HepG2 (cell line): ENCODE data around the gene NT5C3B. TPM values are rescaled to one million over a fixed set of nuclear protein-coding genes. Genes with fewer than 3 reads are reported as not detected.

ENCODE experiments used
- ATM ChIP-seq: fragments of 450-650 bp; IDR thresholded peaks from 2 replicates; pipeline ENCODE4 v1.7.1; 2017; ENCODE audit warnings: mild to moderate bottlenecking, borderline replicate concordance
- CBX5 ChIP-seq: sonication (generic); formaldehyde crosslinking; IDR thresholded peaks from 2 replicates; pipeline ENCODE4 v1.4.0; 2020; ENCODE audit warnings: missing genetic modification reagents, borderline replicate concordance
- CCAR2 ChIP-seq: fragments of 200-400 bp; formaldehyde crosslinking; optimal IDR thresholded peaks from 2 replicates; pipeline ENCODE3; 2018; ENCODE audit warnings: low read depth, mild to moderate bottlenecking, low read length, moderate library complexity
- DNMT1 ChIP-seq: sonication (generic); formaldehyde crosslinking; IDR thresholded peaks from 2 replicates; pipeline ENCODE4 v1.5.1; 2020; ENCODE audit warnings: mild to moderate bottlenecking, missing genetic modification reagents
- HMGA1 ChIP-seq: sonication (generic); formaldehyde crosslinking; conservative IDR thresholded peaks from 2 replicates; pipeline ENCODE4 v1.4.0; 2020; ENCODE audit warnings: missing genetic modification reagents
- HNRNPH1 ChIP-seq: fragments of 200-400 bp; formaldehyde crosslinking; optimal IDR thresholded peaks from 2 replicates; pipeline ENCODE3; 2017; ENCODE audit warnings: mild to moderate bottlenecking, low read depth, low read length
- HOXA5 ChIP-seq: sonication (generic); formaldehyde crosslinking; IDR thresholded peaks from 2 replicates; pipeline ENCODE4 v1.4.0; 2020; ENCODE audit warnings: missing genetic modification reagents
- MXD4 ChIP-seq: IDR thresholded peaks from 2 replicates; pipeline ENCODE4 v1.6.1; 2016; ENCODE audit warnings: mild to moderate bottlenecking, missing biosample characterization, missing genetic modification reagents
- NCOA1 ChIP-seq: sonication (generic); formaldehyde crosslinking; IDR thresholded peaks from 2 replicates; pipeline ENCODE4 v1.9.0; 2021; ENCODE audit warnings: missing genetic modification reagents
- NCOR1 ChIP-seq: fragments of 200-600 bp; sonication (generic); IDR thresholded peaks from 2 replicates; pipeline ENCODE4 v1.7.0; 2017; ENCODE audit warnings: antibody characterized with exemption, low read length, borderline replicate concordance
- PCBP2 ChIP-seq: fragments of 200-400 bp; formaldehyde crosslinking; optimal IDR thresholded peaks from 2 replicates; pipeline ENCODE3; 2018; ENCODE audit warnings: low read length, low read depth; ENCODE audit not compliant: poor library complexity, severe bottlenecking
- SUZ12 ChIP-seq: fragments of 150-350 bp; IDR thresholded peaks from 2 replicates; pipeline ENCODE4 v1.6.1; 2014; ENCODE audit warnings: low read depth, low read length
- TARDBP ChIP-seq: sonication (generic); formaldehyde crosslinking; IDR thresholded peaks from 2 replicates; pipeline ENCODE4 v1.8.0; 2022; ENCODE audit warnings: mild to moderate bottlenecking, missing genetic modification reagents
- THAP11 ChIP-seq: IDR thresholded peaks from 2 replicates; pipeline ENCODE4 v1.6.1; 2016; ENCODE audit warnings: missing biosample characterization, missing genetic modification reagents
- TOE1 ChIP-seq: sonication (generic); formaldehyde crosslinking; IDR thresholded peaks from 2 replicates; pipeline ENCODE4 v1.4.0; 2020; ENCODE audit warnings: mild to moderate bottlenecking, missing genetic modification reagents
- YY1 ChIP-seq: IDR thresholded peaks from 2 replicates; pipeline ENCODE4 v1.6.1; 2011; ENCODE audit warnings: low read length, low read depth, moderate library complexity, mild to moderate bottlenecking; ENCODE audit not compliant: insufficient read depth, insufficient replicate concordance
- ZFP62 ChIP-seq: sonication (generic); formaldehyde crosslinking; IDR thresholded peaks from 2 replicates; pipeline ENCODE4 v1.4.0; 2020; ENCODE audit warnings: missing genetic modification reagents
- ZNF547 ChIP-seq: sonication (generic); formaldehyde crosslinking; IDR thresholded peaks from 2 replicates; pipeline ENCODE4 v1.5.1; 2020; ENCODE audit warnings: mild to moderate bottlenecking, missing genetic modification reagents
- ZNF549 ChIP-seq: sonication (generic); formaldehyde crosslinking; IDR thresholded peaks from 2 replicates; pipeline ENCODE4 v1.5.0; 2020; ENCODE audit warnings: missing genetic modification reagents
- ZNF652 ChIP-seq: IDR thresholded peaks from 2 replicates; pipeline ENCODE4 v1.6.1; 2016; ENCODE audit warnings: low read depth, borderline replicate concordance
- ZNF660 ChIP-seq: sonication (generic); formaldehyde crosslinking; IDR thresholded peaks from 2 replicates; pipeline ENCODE4 v1.5.1; 2020; ENCODE audit warnings: mild to moderate bottlenecking, low read depth, missing genetic modification reagents, borderline replicate concordance
- ZNF816 ChIP-seq: sonication (generic); formaldehyde crosslinking; IDR thresholded peaks from 2 replicates; pipeline ENCODE4 v1.8.0; 2022; ENCODE audit warnings: missing genetic modification reagents, mild to moderate bottlenecking, borderline replicate concordance
- polyA plus RNA-seq, 8 experiments: library from polyadenylated mRNA; depleted of rRNA in 3 of 8; stranded (reverse) in 7 of 8; unstranded in 1 of 8; fragments of >200 nt; fragmentation: Illumina TruSeq in 4 of 8; extraction: Trizol in 4 of 8; gene quantifications; 2 replicates each; pipeline versions ENCODE4 v1.2.1 to v1.2.3, GENCODE V29; 2011 to 2016; ENCODE audit warnings: low read depth in 4 of 8, missing spikeins in 1 of 8, mixed read lengths in 1 of 8; ENCODE audit not compliant: insufficient read depth in 1 of 8
- total RNA-seq, 5 experiments: library from RNA; depleted of rRNA; stranded (reverse); fragments of >200 nt; fragmentation: Illumina TruSeq; extraction: Trizol; gene quantifications; 2 replicates each; pipeline ENCODE4 v1.2.3, GENCODE V29; 2016; ENCODE audit warnings: low read depth in 1 of 5
- TF ChIP-seq, protein P1 (sequence below): sonication (generic); formaldehyde crosslinking; IDR thresholded peaks from 2 replicates; pipeline ENCODE4 v1.4.0; 2020; ENCODE audit warnings: missing genetic modification reagents
- TF ChIP-seq, protein P2 (sequence below): IDR thresholded peaks from 2 replicates; pipeline ENCODE4 v1.6.1; 2016; ENCODE audit warnings: mild to moderate bottlenecking
- TF ChIP-seq, protein P3 (sequence below): sonication (generic); formaldehyde crosslinking; IDR thresholded peaks from 2 replicates; pipeline ENCODE4 v1.5.1; 2020; ENCODE audit warnings: mild to moderate bottlenecking, missing genetic modification reagents, moderate library complexity
- TF ChIP-seq, protein P4 (sequence below): sonication (generic); formaldehyde crosslinking; IDR thresholded peaks from 2 replicates; pipeline ENCODE4 v1.4.0; 2020; ENCODE audit warnings: mild to moderate bottlenecking, missing genetic modification reagents

Gene NT5C3B
- total and polyA plus RNA-seq, 2 of the 13 experiments (the other 11 are each of a cell fraction or from before 2014, with no cell fraction given), result 104 to 126 TPM

DNA sequence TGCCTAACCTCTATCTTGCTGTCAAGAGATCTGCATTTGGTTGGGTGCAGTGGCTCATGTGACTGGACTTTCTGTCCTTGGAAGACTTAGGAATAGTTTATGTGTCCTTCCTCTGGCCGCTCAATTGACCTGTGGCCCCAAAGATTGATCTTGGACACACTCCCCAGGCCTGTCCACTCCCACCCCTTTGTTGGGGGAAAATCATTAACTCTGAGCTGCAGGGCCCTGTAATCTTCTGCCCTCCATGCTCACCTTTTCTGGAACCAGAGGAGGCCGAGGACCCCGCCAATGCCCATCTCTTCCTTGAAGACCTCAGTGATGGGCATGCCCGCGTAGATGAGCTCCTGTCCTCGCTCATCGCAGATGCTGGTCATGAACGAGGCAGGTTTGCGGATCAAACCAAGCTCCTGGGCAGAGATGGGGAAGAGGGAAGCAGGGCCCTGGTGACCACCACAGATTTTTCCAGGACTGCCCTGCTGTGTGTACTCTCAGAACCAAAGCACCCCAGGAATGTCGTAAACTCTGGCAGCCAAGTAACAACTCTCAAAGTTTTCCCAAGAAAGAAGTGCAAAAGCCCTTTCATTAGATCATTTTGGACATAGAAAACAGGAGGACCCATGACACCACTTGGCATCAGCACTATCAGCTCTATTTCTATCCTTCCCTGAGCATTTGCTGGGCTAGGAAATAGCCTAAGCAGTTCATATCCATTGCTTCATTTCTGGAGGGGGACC, 37.7 kb upstream of the NT5C3B start (continued):
- TF ChIP-seq MXD4 (CRISPR knock-in tag) (no peak), NCOA1 (no peak), ZNF816 (CRISPR knock-in tag) (no peak), HNRNPH1 (no peak), SUZ12 (no peak), TARDBP (CRISPR knock-in tag) (no peak), ZNF549 (no peak), HMGA1 (no peak), CCAR2 (no peak), ZFP62 (CRISPR knock-in tag) (no peak), ZNF660 (CRISPR knock-in tag) (no peak), TOE1 (CRISPR knock-in tag) (no peak), THAP11 (CRISPR knock-in tag) (no peak), ZNF652 (CRISPR knock-in tag) (no peak), YY1 (no peak), HOXA5 (CRISPR knock-in tag) (no peak), DNMT1 (CRISPR knock-in tag) (peak; percentile 50; the same call in 1 of the 2 replicates), PCBP2 (no peak), NCOR1 (no peak), ATM (no peak), CBX5 (CRISPR knock-in tag) (no peak), ZNF547 (CRISPR knock-in tag) (peak; percentile 13; the same call in 1 of the 2 replicates)
- TF ChIP-seq, protein P1, sequence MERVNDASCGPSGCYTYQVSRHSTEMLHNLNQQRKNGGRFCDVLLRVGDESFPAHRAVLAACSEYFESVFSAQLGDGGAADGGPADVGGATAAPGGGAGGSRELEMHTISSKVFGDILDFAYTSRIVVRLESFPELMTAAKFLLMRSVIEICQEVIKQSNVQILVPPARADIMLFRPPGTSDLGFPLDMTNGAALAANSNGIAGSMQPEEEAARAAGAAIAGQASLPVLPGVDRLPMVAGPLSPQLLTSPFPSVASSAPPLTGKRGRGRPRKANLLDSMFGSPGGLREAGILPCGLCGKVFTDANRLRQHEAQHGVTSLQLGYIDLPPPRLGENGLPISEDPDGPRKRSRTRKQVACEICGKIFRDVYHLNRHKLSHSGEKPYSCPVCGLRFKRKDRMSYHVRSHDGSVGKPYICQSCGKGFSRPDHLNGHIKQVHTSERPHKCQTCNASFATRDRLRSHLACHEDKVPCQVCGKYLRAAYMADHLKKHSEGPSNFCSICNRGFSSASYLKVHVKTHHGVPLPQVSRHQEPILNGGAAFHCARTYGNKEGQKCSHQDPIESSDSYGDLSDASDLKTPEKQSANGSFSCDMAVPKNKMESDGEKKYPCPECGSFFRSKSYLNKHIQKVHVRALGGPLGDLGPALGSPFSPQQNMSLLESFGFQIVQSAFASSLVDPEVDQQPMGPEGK (CRISPR knock-in tag), result 0 out of 2 replicates have a peak, but pooled peaks have one; percentile 29
- TF ChIP-seq, protein P2, sequence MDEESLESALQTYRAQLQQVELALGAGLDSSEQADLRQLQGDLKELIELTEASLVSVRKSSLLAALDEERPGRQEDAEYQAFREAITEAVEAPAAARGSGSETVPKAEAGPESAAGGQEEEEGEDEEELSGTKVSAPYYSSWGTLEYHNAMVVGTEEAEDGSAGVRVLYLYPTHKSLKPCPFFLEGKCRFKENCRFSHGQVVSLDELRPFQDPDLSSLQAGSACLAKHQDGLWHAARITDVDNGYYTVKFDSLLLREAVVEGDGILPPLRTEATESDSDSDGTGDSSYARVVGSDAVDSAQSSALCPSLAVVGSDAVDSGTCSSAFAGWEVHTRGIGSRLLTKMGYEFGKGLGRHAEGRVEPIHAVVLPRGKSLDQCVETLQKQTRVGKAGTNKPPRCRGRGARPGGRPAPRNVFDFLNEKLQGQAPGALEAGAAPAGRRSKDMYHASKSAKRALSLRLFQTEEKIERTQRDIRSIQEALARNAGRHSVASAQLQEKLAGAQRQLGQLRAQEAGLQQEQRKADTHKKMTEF (CRISPR knock-in tag), result no peak
- TF ChIP-seq, protein P3, sequence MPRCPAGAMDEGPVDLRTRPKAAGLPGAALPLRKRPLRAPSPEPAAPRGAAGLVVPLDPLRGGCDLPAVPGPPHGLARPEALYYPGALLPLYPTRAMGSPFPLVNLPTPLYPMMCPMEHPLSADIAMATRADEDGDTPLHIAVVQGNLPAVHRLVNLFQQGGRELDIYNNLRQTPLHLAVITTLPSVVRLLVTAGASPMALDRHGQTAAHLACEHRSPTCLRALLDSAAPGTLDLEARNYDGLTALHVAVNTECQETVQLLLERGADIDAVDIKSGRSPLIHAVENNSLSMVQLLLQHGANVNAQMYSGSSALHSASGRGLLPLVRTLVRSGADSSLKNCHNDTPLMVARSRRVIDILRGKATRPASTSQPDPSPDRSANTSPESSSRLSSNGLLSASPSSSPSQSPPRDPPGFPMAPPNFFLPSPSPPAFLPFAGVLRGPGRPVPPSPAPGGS (CRISPR knock-in tag), result 0 out of 2 replicates have a peak, but pooled peaks have one; percentile 22
- TF ChIP-seq, protein P4, sequence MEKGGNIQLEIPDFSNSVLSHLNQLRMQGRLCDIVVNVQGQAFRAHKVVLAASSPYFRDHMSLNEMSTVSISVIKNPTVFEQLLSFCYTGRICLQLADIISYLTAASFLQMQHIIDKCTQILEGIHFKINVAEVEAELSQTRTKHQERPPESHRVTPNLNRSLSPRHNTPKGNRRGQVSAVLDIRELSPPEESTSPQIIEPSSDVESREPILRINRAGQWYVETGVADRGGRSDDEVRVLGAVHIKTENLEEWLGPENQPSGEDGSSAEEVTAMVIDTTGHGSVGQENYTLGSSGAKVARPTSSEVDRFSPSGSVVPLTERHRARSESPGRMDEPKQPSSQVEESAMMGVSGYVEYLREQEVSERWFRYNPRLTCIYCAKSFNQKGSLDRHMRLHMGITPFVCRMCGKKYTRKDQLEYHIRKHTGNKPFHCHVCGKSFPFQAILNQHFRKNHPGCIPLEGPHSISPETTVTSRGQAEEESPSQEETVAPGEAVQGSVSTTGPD (CRISPR knock-in tag), result no peak
